OCI-LY1 (cell line): ENCODE measurements around the gene SYT10.
"Not testable (repeated sequence)": the region's sequence is repeated elsewhere in the genome, so short reads cannot be mapped to it uniquely, and the experiment has no call there.

ENCODE experiments used
- H2AFZ ChIP-seq: fragments of 200-600 bp; sonication (generic), shearing (Covaris generic); 2 replicates; pipeline ENCODE4 v1.6.0; 2014; ENCODE audit warnings: antibody characterized with exemption, mild to moderate bottlenecking, low read length
- H3F3A ChIP-seq: fragments of 200-600 bp; sonication (generic), shearing (Covaris generic); 2 replicates; pipeline ENCODE4 v1.6.0; 2014; ENCODE audit warnings: mild to moderate bottlenecking, antibody characterized with exemption, low read length, moderate library complexity; ENCODE audit not compliant: insufficient read depth
- H3K27ac ChIP-seq: fragments of 200-600 bp; sonication (generic); 2 replicates; pipeline ENCODE4 v1.5.1; 2014; ENCODE audit warnings: low read length, mixed run types, mild to moderate bottlenecking, low read depth; ENCODE audit not compliant: poor library complexity, severe bottlenecking
- H3K27me3 ChIP-seq: fragments of 200-600 bp; sonication (generic); 2 replicates; pipeline ENCODE4 v1.6.0; 2014; ENCODE audit warnings: antibody characterized with exemption, mild to moderate bottlenecking, low read length, moderate library complexity; ENCODE audit not compliant: insufficient read depth
- H3K36me3 ChIP-seq: fragments of 200-600 bp; sonication (generic); 2 replicates; pipeline ENCODE4 v1.6.1; 2014; ENCODE audit warnings: mild to moderate bottlenecking, antibody characterized with exemption, low read length, moderate library complexity, mixed read lengths; ENCODE audit not compliant: insufficient read depth
- H3K4me1 ChIP-seq: fragments of 200-600 bp; sonication (generic); 2 replicates; pipeline ENCODE4 v1.5.1; 2014; ENCODE audit warnings: mild to moderate bottlenecking, low read length, moderate library complexity; ENCODE audit not compliant: insufficient read depth, severe bottlenecking
- H3K4me2 ChIP-seq: fragments of 200-600 bp; sonication (generic), shearing (Covaris generic); 2 replicates; pipeline ENCODE4 v1.6.1; 2014; ENCODE audit warnings: low read length
- H3K4me3 ChIP-seq: fragments of 200-600 bp; sonication (generic); 2 replicates; pipeline ENCODE4 v1.5.1; 2014; ENCODE audit warnings: low read length, low read depth, mild to moderate bottlenecking, mixed read lengths; ENCODE audit not compliant: poor library complexity, severe bottlenecking
- H3K79me2 ChIP-seq: fragments of 200-600 bp; shearing (Covaris generic); 2 replicates; pipeline ENCODE4 v1.6.1; 2016; ENCODE audit warnings: mixed run types, low read length, mixed read lengths; ENCODE audit not compliant: insufficient read depth
- H3K9ac ChIP-seq: fragments of 200-600 bp; sonication (generic), shearing (Covaris generic); 2 replicates; pipeline ENCODE4 v1.6.1; 2014; ENCODE audit warnings: mild to moderate bottlenecking, low read length, mixed read lengths
- H3K9me2 ChIP-seq: fragments of 200-600 bp; sonication (generic), shearing (Covaris generic); 2 replicates; pipeline ENCODE4 v1.6.1; 2014; ENCODE audit warnings: low read depth, mild to moderate bottlenecking, low read length, mixed read lengths
- H3K9me3 ChIP-seq: fragments of 200-600 bp; shearing (Covaris generic); 2 replicates; pipeline ENCODE4 v1.6.1; 2014; ENCODE audit warnings: low read length, mixed read lengths
- H4K20me1 ChIP-seq: fragments of 200-600 bp; sonication (generic), shearing (Covaris generic); 2 replicates; pipeline ENCODE4 v1.6.0; 2016; ENCODE audit warnings: mild to moderate bottlenecking, low read length; ENCODE audit not compliant: insufficient read depth
- EZH2 ChIP-seq: fragments of 200-600 bp; sonication (generic), shearing (Covaris generic); IDR thresholded peaks from 2 replicates; pipeline ENCODE4 v1.8.0; 2017; ENCODE audit warnings: borderline replicate concordance, mixed run types, mild to moderate bottlenecking, antibody characterized with exemption, low read length, moderate library complexity, mixed read lengths
- TF ChIP-seq, protein P1 (sequence below): fragments of 200-600 bp; sonication (generic), shearing (Covaris generic); IDR thresholded peaks from 2 replicates; pipeline ENCODE4 v1.5.1; 2017; ENCODE audit warnings: mild to moderate bottlenecking, antibody characterized with exemption, low read length, moderate library complexity, mixed read lengths

SYT10 gene

DNA sequence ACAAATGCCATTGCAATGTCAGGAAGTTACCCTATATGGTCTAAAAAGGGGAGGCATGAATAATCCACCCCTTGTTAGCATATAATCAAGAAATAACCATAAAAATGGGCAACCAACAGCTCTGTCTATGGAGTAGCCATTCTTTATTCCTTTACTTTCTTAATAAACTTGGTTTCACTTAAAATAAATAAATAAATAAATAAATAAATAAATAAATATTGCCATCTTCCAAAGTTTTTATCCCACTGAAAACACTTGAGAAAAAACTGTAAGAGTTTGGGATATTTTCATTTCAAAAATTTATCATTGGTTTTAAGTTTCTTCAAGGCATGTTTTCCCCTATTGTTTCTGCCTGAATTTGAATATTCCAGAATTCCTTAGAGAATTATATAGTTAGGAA, 89.8 kb downstream of the SYT10 start:
- H3K9me2 ChIP-seq: no peaks in the 10 kb centered on the region

DNA sequence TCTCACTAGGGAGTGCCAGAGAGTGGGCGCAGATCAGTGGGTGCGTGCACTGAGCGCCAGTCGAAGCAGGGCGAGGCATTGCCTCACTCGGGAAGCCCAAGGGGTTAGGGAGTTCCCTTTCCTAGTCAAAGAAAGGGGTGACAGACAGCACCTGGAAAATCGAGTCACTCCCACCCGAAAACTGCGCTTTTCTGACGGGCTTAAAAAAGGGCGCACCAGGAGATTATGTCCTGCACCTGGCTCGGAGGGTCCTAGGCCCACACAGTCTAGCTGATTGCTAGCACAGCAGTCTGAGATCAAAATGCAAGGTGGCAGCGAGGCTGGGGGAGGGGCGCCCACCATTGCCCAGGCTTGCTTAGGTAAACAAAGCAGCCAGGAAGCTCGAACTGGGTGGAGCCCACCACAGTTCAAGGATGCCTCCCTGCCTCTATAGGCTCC, 107.6 kb downstream of the SYT10 start:
- not testable (repeated sequence) for H3F3A ChIP-seq, H3K36me3 ChIP-seq, H3K4me1 ChIP-seq, H3K27me3 ChIP-seq, H3K9ac ChIP-seq, H3K4me3 ChIP-seq, H3K9me2 ChIP-seq, H2AFZ ChIP-seq, H3K79me2 ChIP-seq, H3K27ac ChIP-seq, H3K4me2 ChIP-seq, H3K9me3 ChIP-seq, H4K20me1 ChIP-seq

More for the DNA sequence above, 89.8 kb downstream of the SYT10 start:
- H3K79me2 ChIP-seq: no peaks in the 10 kb centered on the region
- no peak overlapping the region for H3K9ac ChIP-seq
- H4K20me1 ChIP-seq: no peaks in the 10 kb centered on the region
- no peak overlapping the region for H3K4me2 ChIP-seq
- no peaks in the 10 kb centered on the region for H3F3A ChIP-seq
- TF ChIP-seq, protein P1, sequence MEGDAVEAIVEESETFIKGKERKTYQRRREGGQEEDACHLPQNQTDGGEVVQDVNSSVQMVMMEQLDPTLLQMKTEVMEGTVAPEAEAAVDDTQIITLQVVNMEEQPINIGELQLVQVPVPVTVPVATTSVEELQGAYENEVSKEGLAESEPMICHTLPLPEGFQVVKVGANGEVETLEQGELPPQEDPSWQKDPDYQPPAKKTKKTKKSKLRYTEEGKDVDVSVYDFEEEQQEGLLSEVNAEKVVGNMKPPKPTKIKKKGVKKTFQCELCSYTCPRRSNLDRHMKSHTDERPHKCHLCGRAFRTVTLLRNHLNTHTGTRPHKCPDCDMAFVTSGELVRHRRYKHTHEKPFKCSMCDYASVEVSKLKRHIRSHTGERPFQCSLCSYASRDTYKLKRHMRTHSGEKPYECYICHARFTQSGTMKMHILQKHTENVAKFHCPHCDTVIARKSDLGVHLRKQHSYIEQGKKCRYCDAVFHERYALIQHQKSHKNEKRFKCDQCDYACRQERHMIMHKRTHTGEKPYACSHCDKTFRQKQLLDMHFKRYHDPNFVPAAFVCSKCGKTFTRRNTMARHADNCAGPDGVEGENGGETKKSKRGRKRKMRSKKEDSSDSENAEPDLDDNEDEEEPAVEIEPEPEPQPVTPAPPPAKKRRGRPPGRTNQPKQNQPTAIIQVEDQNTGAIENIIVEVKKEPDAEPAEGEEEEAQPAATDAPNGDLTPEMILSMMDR: no peak
- no peak for TF ChIP-seq EZH2
- H3K27me3 ChIP-seq: no peaks in the 10 kb centered on the region
- no peak overlapping the region for H3K4me3 ChIP-seq
- no peaks in the 10 kb centered on the region for H3K9me3 ChIP-seq
- H2AFZ ChIP-seq: no peak overlapping the region
- H3K36me3 ChIP-seq: no peaks in the 10 kb centered on the region
- no peaks in the 10 kb centered on the region for H3K4me1 ChIP-seq
- no peak overlapping the region for H3K27ac ChIP-seq

DNA sequence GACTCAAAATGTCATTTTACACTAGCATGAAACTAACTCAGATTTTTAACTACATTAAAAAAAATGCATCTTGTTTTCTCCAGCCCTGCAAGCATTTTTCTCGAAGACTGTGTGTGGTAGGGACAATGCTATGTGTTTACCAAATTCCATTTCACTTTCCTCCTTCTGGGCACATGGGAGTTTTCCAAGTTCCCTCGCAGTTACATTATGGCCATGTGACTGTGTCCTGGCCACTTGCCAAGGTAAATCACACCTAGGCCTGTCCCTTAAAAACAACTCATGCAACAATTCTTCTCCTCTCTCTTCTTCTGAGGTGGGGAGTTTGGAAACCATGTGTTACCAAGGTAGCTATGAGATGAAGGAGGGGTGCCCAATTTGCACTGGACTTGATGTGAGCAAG, 108.7 kb downstream of the SYT10 start:
- Histone ChIP-seq H3K4me3 (no peak overlapping the region), H4K20me1 (no peaks in the 10 kb centered on the region), H3K9me2 (no peaks in the 10 kb centered on the region), H3K27me3 (no peaks in the 10 kb centered on the region), H3K79me2 (no peaks in the 10 kb centered on the region), H3K4me1 (no peaks in the 10 kb centered on the region), H3K9me3 (no peaks in the 10 kb centered on the region), H2AFZ (no peak overlapping the region), H3K27ac (no peak overlapping the region), H3F3A (no peaks in the 10 kb centered on the region), H3K36me3 (no peaks in the 10 kb centered on the region), H3K9ac (no peak overlapping the region), H3K4me2 (no peak overlapping the region)
- TF ChIP-seq EZH2: no peak
- TF ChIP-seq, protein P1: no peak
